MCF 10A (cell line): ENCODE data around the gene SPAG16. TPM values are rescaled to one million over a fixed set of nuclear protein-coding genes. Genes with fewer than 3 reads are reported as not detected.

Experiments used
- BruUV-seq: library from RNA; stranded (reverse); fragments of 400-500 nt; replicated peaks from 2 replicates; lab custom pipeline; 2021; lab: Mats Ljungman, UMichigan
- CTCF ChIA-PET: fragments of 300-600 bp; sonication (Branson Sonifier 250); formaldehyde crosslinking; extraction: SDS; loops from one replicate; lab custom pipeline; 2021; ENCODE audit warnings: antibody characterized with exemption, inconsistent platforms; lab: Yijun Ruan, JAX
- POLR2A ChIA-PET: fragments of 300-600, 350-650 bp; sonication (Branson Sonifier 250); formaldehyde crosslinking; extraction: SDS; loops from one replicate; lab custom pipeline; 2020; ENCODE audit warnings: antibody characterized with exemption, inconsistent platforms; lab: Yijun Ruan, JAX
- DNase-seq: peaks from one replicate; pipeline ENCODE4 v3.0.0-alpha.2; 2018; ENCODE audit not compliant: unreplicated experiment
- H3K27ac Mint-ChIP-seq: one replicate; pipeline ENCODE4 v1.8.0; 2022; ENCODE audit warnings: mild to moderate bottlenecking, low read depth, mixed read lengths; ENCODE audit not compliant: unreplicated experiment
- H3K27me3 Mint-ChIP-seq: one replicate; pipeline ENCODE4 v1.8.0; 2022; ENCODE audit warnings: mixed read lengths; ENCODE audit not compliant: insufficient read depth, unreplicated experiment
- H3K36me3 Mint-ChIP-seq: one replicate; pipeline ENCODE4 v1.8.0; 2022; ENCODE audit warnings: mild to moderate bottlenecking, moderate library complexity, mixed read lengths; ENCODE audit not compliant: insufficient read depth, unreplicated experiment
- H3K4me1 Mint-ChIP-seq: one replicate; pipeline ENCODE4 v1.8.0; 2022; ENCODE audit warnings: mixed read lengths; ENCODE audit not compliant: insufficient read depth, unreplicated experiment
- H3K4me3 Mint-ChIP-seq: one replicate; pipeline ENCODE4 v1.8.0; 2022; ENCODE audit warnings: mild to moderate bottlenecking, moderate library complexity, mixed read lengths; ENCODE audit not compliant: unreplicated experiment
- H3K9me3 Mint-ChIP-seq: one replicate; pipeline ENCODE4 v1.8.0; 2022; ENCODE audit warnings: mixed read lengths; ENCODE audit not compliant: unreplicated experiment
- CTCF ChIP-seq: fragments of 200-600 bp; IDR thresholded peaks from one replicate; pipeline ENCODE4 v1.8.0; 2022; ENCODE audit warnings: antibody characterized with exemption, mild to moderate bottlenecking; ENCODE audit not compliant: unreplicated experiment
- intact Hi-C: fragments of 100-400 bp; cut with micrococcal nuclease; formaldehyde crosslinking; loops from 2 replicates; pipeline ENCODE4 v1.14.1; 2022
- total RNA-seq: library from RNA; stranded (reverse); gene quantifications from 2 replicates; pipeline ENCODE4 v1.2.3, GENCODE V29; 2022

Gene SPAG16
- total RNA-seq, 1 experiment from 2014 or later, result 11.5 TPM

- ChIA-PET CTCF (interaction anchor here (0.5 to 1.8 kb wide), 19 partner anchors 10 to 1012 kb away, joined by 3 to 9 read pairs (median 3); no protein-coding TSS in a partner anchor), POLR2A (interaction anchor here (0.7 to 1.6 kb wide), 2 partner anchors 26 to 868 kb away, joined by 3 read pairs; no protein-coding TSS in a partner anchor)
- peaks cover 14% of the 10 kb centered on the region for H3K4me1 Mint-ChIP-seq
- no TSS peak for BruUV-seq
- H3K36me3 Mint-ChIP-seq, result no peaks in the 10 kb centered on the region
- H3K4me3 Mint-ChIP-seq, result no peak overlapping the region
- H3K27ac Mint-ChIP-seq, result no peak overlapping the region
- peak; percentile 20 for TF ChIP-seq CTCF
- peaks cover 10% of the 10 kb centered on the region for H3K9me3 Mint-ChIP-seq
- peak; percentile 32 for DNase-seq
- intact Hi-C loops, result loop anchor here (5.0 kb wide), 2 partner anchors 1058 to 1612 kb away; no protein-coding TSS in a partner anchor
- H3K27me3 Mint-ChIP-seq, result no peaks in the 10 kb centered on the region
These were observed 1026.1 kb downstream of the SPAG16 start for GRCh38 chr2:214310319-214310718.

GRCh38 chr2:214311031-214311533 lies 1026.8 kb downstream of the SPAG16 start:
- Mint-ChIP-seq H3K36me3 (no peaks in the 10 kb centered on the region), H3K27ac (peak overlapping the region; percentile 35), H3K27me3 (no peaks in the 10 kb centered on the region), H3K4me1 (peaks cover 14% of the 10 kb centered on the region), H3K4me3 (no peak overlapping the region), H3K9me3 (peaks cover 10% of the 10 kb centered on the region)
- ChIA-PET POLR2A (interaction anchor here (0.7 to 1.6 kb wide), 2 partner anchors 26 to 869 kb away, joined by 3 read pairs; no protein-coding TSS in a partner anchor), CTCF (interaction anchor here (0.6 to 1.8 kb wide), 7 partner anchors 9 to 527 kb away, joined by 3 to 9 read pairs (median 4); no protein-coding TSS in a partner anchor)
- intact Hi-C loops, result loop anchor here (5.0 kb wide), 2 partner anchors 1059 to 1611 kb away; no protein-coding TSS in a partner anchor
- no peak for TF ChIP-seq CTCF
- BruUV-seq, result no TSS peak
- DNase-seq, result peak; percentile 8

GRCh38 chr2:214311931-214312749 lies 1027.9 kb downstream of the SPAG16 start:
- intact Hi-C loops, result loop anchor here (5.0 kb wide), 2 partner anchors 1060 to 1610 kb away; no protein-coding TSS in a partner anchor
- no TSS peak for BruUV-seq
- peak; percentile 29 for DNase-seq
- H3K9me3 Mint-ChIP-seq, result peaks cover 5% of the 10 kb centered on the region
- no peaks in the 10 kb centered on the region for H3K36me3 Mint-ChIP-seq
- H3K4me1 Mint-ChIP-seq, result peaks cover 14% of the 10 kb centered on the region
- ChIA-PET POLR2A (interaction anchor here (0.6 to 1.0 kb wide), 4 partner anchors 9 to 372 kb away, joined by 3 to 6 read pairs (median 4); no protein-coding TSS in a partner anchor), CTCF (interaction anchor here (1.2 kb wide), 1 partner anchor 13 kb away, joined by 3 read pairs; no protein-coding TSS in a partner anchor)
- H3K4me3 Mint-ChIP-seq, result peak overlapping the region; percentile 46
- no peak for TF ChIP-seq CTCF
- no peak overlapping the region for H3K27ac Mint-ChIP-seq
- no peaks in the 10 kb centered on the region for H3K27me3 Mint-ChIP-seq
